ENCODE measurements around the gene CCDC197.
A peak's percentile ranks its signal among the peaks of the same experiment; 100 is the strongest.

The CCDC197 gene

DNA sequence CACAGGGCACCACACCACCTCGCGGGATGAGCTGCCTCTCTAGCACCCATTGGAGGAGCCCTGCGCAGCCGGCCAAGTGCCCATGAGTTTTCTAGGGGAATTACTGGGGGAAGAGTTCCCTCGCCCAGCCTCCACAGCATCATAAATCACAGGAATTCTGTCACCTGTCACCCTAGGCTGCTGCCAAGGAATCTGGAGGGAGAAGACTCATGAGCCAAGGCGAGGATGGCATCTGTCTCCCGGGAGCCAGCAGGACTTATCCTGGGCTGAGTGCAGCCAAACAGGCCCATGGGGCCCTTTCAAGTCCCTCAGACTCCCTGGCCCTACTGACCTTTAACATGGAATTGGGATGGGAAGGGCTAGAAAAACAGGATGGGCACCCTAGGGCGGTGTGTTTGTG lies 21.2 kb downstream of the CCDC197 start:
- Histone ChIP-seq H3K4me3 (IDR thresholded peaks at IDR 0.05; ENCODE audit: insufficient read depth, low read depth, low read length) (no peak overlapping the region), H4K20me1 (ENCODE audit: insufficient read depth) (no peaks in the 10 kb centered on the region), H3K27ac (no peak overlapping the region), H3K27me3 (ENCODE audit: insufficient read depth, low read depth) (no peaks in the 10 kb centered on the region), H3K4me2 (no peak overlapping the region), H3K79me2 (ENCODE audit: insufficient read depth, low read depth) (no peaks in the 10 kb centered on the region), H2AFZ (ENCODE audit: low read depth) (no peak overlapping the region), H3K36me3 (ENCODE audit: insufficient read depth) (no peaks in the 10 kb centered on the region), H3K9ac (no peak overlapping the region), H3K4me1 (ENCODE audit: low read depth, poor library complexity, severe bottlenecking) (peaks cover 61% of the 10 kb centered on the region)
- TF ChIP-seq, protein P1, sequence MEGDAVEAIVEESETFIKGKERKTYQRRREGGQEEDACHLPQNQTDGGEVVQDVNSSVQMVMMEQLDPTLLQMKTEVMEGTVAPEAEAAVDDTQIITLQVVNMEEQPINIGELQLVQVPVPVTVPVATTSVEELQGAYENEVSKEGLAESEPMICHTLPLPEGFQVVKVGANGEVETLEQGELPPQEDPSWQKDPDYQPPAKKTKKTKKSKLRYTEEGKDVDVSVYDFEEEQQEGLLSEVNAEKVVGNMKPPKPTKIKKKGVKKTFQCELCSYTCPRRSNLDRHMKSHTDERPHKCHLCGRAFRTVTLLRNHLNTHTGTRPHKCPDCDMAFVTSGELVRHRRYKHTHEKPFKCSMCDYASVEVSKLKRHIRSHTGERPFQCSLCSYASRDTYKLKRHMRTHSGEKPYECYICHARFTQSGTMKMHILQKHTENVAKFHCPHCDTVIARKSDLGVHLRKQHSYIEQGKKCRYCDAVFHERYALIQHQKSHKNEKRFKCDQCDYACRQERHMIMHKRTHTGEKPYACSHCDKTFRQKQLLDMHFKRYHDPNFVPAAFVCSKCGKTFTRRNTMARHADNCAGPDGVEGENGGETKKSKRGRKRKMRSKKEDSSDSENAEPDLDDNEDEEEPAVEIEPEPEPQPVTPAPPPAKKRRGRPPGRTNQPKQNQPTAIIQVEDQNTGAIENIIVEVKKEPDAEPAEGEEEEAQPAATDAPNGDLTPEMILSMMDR (conservative IDR thresholded peaks at IDR 0.05; ENCODE audit: low read depth, low read length), result no peak

DNA sequence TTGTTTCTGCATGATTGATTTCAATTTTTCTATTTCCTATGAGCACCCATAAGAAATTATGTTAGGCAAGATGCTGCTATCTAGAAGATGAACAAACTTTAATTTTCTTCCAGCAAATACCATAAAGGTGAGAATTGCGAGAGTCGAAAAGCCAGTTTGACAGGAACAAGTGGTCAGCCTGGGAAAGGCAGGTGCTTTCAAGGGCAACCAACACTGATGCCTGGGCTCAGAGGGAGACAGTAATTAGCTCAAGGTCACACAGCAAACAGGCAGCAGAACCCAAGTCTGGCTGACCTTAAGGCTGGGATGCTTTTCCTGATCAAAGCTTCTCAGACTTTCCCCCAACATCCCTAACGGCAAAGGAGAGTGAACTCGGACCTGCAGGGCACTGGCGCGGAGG lies 22.2 kb downstream of the CCDC197 start:
- no peak overlapping the region for H3K27ac ChIP-seq
- H2AFZ ChIP-seq (ENCODE audit: low read depth), result no peak overlapping the region
- H3K36me3 ChIP-seq (ENCODE audit: insufficient read depth), result no peaks in the 10 kb centered on the region
- no peaks in the 10 kb centered on the region for H3K27me3 ChIP-seq (ENCODE audit: insufficient read depth, low read depth)
- no peak overlapping the region for H3K9ac ChIP-seq
- peaks cover 51% of the 10 kb centered on the region for H3K4me1 ChIP-seq (ENCODE audit: low read depth, poor library complexity, severe bottlenecking)
- no peaks in the 10 kb centered on the region for H4K20me1 ChIP-seq (ENCODE audit: insufficient read depth)
- H3K4me2 ChIP-seq, result no peak overlapping the region
- no peaks in the 10 kb centered on the region for H3K79me2 ChIP-seq (ENCODE audit: insufficient read depth, low read depth)
- TF ChIP-seq, protein P1 (conservative IDR thresholded peaks at IDR 0.05; ENCODE audit: low read depth, low read length), result no peak
- H3K4me3 ChIP-seq (IDR thresholded peaks at IDR 0.05; ENCODE audit: insufficient read depth, low read depth, low read length), result no peak overlapping the region

DNA sequence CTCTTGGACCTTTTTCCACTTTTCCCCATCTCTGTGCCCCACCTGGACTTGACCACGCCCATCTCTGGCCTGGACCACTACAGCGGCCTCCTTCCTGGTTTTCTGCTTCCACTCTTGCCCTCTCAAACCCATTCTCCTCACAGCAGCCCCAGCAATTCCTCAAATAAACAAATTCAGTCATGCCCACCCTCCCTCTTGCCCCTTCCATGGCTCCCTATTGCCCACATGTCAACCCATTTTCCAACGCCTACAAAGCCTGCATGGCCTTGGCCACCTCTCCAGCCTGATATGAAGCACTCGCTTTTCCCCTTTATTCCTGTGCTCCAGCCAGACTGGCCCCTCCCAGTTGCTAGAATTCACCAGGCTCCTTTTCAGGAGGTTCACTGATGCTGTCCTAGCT lies 23.2 kb downstream of the CCDC197 start:
- Histone ChIP-seq H3K4me2 (peak overlapping the region; percentile 86; the same call in 1 of the 2 replicates), H3K27me3 (ENCODE audit: insufficient read depth, low read depth) (no peaks in the 10 kb centered on the region), H3K27ac (no peak overlapping the region; the same call in 1 of the 2 replicates), H3K4me1 (ENCODE audit: low read depth, poor library complexity, severe bottlenecking) (peaks cover 41% of the 10 kb centered on the region), H3K9ac (no peak overlapping the region), H3K79me2 (ENCODE audit: insufficient read depth, low read depth) (no peaks in the 10 kb centered on the region), H3K4me3 (IDR thresholded peaks at IDR 0.05; ENCODE audit: insufficient read depth, low read depth, low read length) (no peak overlapping the region), H4K20me1 (ENCODE audit: insufficient read depth) (no peaks in the 10 kb centered on the region), H3K36me3 (ENCODE audit: insufficient read depth) (no peaks in the 10 kb centered on the region), H2AFZ (ENCODE audit: low read depth) (no peak overlapping the region)
- TF ChIP-seq, protein P1 (conservative IDR thresholded peaks at IDR 0.05; ENCODE audit: low read depth, low read length), result no peak

DNA sequence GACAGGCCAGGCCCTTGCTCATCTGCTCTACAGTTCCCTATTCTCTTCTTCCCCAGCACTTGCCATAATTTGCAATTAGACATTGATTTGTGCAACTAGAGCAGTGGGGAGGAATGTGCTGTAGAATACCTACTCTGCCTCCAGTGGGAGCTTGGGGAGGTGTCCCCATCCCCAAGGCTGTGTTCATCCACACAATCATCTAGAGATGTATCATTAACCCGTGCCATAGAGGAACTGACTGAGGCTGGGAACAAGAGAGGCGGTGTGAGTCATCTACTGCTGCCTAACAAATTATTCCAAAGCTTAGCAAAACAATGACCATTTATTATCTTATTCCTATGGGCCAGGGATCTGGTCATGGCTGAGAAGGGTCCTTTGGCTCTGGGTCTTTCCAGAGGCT lies 23.9 kb downstream of the CCDC197 start:
- peak overlapping the region; percentile 42; the same call in 1 of the 2 replicates for H3K9ac ChIP-seq
- H3K4me3 ChIP-seq (IDR thresholded peaks at IDR 0.05; ENCODE audit: insufficient read depth, low read depth, low read length), result no peak overlapping the region
- H3K36me3 ChIP-seq (ENCODE audit: insufficient read depth), result no peaks in the 10 kb centered on the region
- H3K27ac ChIP-seq, result peak overlapping the region; percentile 85
- no peak overlapping the region; the same call in 1 of the 2 replicates for H2AFZ ChIP-seq (ENCODE audit: low read depth)
- peak overlapping the region; percentile 86 for H3K4me2 ChIP-seq
- H4K20me1 ChIP-seq (ENCODE audit: insufficient read depth), result no peaks in the 10 kb centered on the region
- no peaks in the 10 kb centered on the region for H3K79me2 ChIP-seq (ENCODE audit: insufficient read depth, low read depth)
- TF ChIP-seq, protein P1 (conservative IDR thresholded peaks at IDR 0.05; ENCODE audit: low read depth, low read length), result no peak
- peaks cover 43% of the 10 kb centered on the region for H3K4me1 ChIP-seq (ENCODE audit: low read depth, poor library complexity, severe bottlenecking)
- no peaks in the 10 kb centered on the region for H3K27me3 ChIP-seq (ENCODE audit: insufficient read depth, low read depth)

Measured in KMS-11 (cell line).